GM10266 (cell line): ENCODE data around the gene SERPINB6.

Experiments used
- DNase-seq: peaks from one replicate; pipeline ENCODE4 v3.0.0; 2012; ENCODE audit errors: extremely low spot score
- CTCF ChIP-seq: IDR thresholded peaks from 2 replicates; pipeline ENCODE4 v1.5.1; 2012; ENCODE audit warnings: mild to moderate bottlenecking, low read depth; ENCODE audit not compliant: control insufficient read depth, insufficient read depth; ENCODE audit errors: missing control alignments

Gene SERPINB6

GRCh38 chr6:2940010-2940850 is 31.1 kb downstream of the SERPINB6 start:
- DNase-seq, result peak; percentile 92
- no peak for TF ChIP-seq CTCF

GRCh38 chr6:2939315-2940009 is 31.9 kb downstream of the SERPINB6 start:
- no peak for DNase-seq
- no peak for TF ChIP-seq CTCF

- DNase-seq, result no peak
- no peak for TF ChIP-seq CTCF
Measured at GRCh38 chr6:2938632-2939083, 32.7 kb downstream of the SERPINB6 start.

GRCh38 chr6:2938004-2938631 is 33.2 kb downstream of the SERPINB6 start:
- DNase-seq, result no peak
- no peak for TF ChIP-seq CTCF

- no peak for DNase-seq
- TF ChIP-seq CTCF, result no peak
Measured at GRCh38 chr6:2937627-2938003, 33.8 kb downstream of the SERPINB6 start.

GRCh38 chr6:2935566-2936291 is 35.6 kb downstream of the SERPINB6 start:
- no peak for DNase-seq
- TF ChIP-seq CTCF, result no peak
